ENCODE results near the gene GRB10.

The GRB10 gene

DNA sequence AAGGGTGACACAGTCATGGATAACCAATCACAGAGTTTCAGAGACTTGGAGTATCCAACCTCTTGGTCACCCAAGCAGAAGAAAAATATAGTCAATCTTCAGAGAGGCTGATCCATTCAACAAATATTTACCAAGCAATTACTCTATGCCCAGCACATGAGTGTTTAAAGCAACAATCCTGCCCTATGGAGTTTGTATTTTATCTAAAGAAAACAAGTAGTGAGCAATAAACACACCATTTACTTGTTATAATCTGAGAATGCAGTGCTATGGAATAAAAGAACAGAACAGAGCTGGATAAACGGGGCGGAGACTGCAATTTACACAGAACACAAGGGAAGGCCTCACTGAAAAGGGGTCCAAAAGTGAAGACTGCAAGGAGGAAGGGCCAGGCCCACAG is 63.8 kb downstream of the GRB10 start:
- DNase-seq (ENCODE audit: low spot score), result no peak

DNA sequence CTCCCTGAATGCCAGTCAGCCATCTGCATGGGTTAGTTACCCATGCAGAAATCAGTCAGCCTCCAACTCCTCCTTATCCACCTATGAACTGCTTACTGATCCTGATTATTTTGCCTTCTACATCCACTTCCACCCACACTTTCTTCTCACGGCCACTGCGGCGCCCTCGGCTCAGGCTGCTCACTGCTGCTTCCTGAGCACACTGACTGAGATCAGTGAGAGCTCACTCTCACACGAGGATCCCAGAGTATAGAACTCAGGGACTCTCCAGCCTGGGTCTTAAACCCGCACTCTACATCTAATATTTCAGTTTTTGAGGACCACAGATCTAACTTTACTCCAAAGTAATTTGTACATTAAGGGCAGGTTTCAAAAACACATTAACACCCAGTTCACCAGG is 64.4 kb downstream of the GRB10 start:
- no peak for DNase-seq (ENCODE audit: low spot score)

DNA sequence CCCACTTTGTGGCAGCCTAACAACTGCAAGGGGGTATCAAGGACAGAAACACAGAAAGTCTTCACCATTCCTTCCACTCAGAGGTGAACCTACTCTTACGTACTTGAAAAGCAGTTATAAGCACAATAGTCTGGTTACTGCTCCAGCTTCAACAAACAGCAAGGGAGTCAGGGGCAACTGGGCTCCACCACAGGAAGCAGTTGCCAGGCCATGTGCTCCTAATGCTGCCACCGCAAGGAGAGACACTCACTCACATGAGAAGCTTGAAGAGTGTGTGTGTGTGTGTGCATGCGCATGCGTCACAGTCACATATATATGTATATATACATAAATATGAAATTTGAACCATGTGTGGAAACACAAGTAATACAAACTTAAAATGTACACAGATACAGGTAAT is 65.5 kb downstream of the GRB10 start:
- no peak for DNase-seq (ENCODE audit: low spot score)

DNA sequence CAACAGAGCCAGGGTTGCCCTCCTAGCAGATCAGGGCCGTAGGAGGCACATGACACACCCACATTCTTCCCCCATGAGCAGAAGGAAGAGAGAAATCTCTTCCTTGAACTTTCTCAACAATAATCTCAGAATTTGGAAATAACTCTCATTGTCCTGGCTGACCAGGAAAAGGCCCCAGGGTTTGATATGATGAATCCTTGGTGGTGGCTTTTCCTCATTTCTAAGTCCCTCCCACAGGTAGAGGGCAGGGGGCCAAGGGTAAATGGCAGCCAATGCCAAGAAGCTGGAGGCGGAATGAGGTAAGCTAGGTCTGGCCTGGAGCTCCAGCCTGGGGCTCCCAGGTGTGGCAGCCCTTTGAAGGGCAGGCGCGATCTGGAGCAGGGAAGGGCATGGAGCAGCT is 67.8 kb downstream of the GRB10 start:
- DNase-seq (ENCODE audit: low spot score), result no peak

DNA sequence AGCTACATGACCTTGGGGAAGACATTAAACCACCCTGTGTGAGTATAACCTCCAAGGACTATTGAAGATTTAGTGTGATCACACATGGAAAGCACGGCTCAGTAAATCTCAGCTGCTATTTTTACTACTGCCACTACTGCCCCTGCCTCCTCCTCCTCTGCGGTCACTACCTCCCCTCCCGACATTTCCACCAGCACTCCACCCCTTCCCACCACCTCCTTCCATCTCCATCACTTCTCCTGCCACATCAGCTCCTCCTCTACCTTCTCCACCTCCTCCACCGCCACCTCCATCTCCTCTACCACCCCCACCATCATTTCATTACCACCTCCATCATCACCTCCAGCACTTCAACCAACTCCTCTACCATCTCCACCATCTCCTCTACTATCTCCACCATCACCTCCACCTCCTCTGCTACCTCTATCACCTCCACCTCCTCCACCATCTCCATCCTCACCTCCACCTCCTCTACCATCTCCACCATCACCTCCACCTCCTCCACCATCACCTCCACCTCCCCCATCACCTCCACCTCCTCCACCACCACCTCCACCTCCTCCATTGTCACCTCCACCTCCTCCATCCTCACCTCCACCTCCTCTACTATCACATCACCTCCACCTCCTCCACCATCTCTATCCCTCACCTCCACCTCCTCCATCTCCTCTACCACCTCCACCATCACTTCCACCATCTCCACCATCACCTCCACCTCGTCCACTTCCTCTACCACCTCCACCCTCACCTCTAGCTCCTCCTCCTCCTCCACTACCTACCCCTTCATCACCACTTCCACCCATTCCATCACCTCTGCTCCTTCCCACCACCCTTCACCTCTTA is 69.4 kb downstream of the GRB10 start:
- no peak for DNase-seq (ENCODE audit: low spot score)

DNA sequence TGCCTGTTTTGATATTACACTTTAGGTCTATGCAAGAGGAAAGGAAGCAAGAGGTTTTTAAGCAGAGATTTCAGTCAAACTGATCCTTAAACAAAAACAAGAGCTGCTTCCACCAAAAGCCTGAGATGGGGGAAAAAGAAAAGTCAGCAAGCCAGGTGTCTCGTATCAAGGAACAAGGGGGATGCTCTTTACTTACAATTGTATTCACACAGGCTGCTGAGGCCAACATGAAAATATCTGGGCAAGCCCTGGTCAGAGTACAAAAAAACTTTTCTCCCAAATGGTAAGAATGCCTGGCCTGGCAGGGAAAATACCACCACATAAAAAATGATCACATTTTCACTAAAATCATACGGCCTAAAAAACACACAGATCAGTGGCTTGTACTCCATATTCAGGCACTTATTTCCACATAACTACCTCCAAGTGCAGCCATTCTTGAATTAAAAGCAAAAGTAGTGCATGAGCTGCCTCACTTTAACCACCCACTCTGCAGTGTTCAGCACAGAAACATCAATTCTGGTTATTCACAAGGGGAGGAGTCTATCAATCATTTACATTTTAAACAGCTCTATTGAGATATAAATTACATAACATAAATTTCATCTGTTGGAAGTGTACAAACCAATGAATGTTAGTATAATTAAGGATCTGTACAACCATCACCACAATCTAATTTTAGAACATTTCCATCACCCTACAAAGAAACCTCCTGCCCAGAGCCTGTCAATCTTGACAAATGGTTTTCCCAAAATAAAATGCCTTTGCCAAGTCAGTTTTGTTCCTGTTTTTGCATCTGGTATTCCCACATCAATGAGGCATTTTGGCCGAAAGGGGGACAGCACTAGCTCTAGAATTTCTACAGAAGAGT is 70.2 kb downstream of the GRB10 start:
- no peak for DNase-seq (ENCODE audit: low spot score)

DNA sequence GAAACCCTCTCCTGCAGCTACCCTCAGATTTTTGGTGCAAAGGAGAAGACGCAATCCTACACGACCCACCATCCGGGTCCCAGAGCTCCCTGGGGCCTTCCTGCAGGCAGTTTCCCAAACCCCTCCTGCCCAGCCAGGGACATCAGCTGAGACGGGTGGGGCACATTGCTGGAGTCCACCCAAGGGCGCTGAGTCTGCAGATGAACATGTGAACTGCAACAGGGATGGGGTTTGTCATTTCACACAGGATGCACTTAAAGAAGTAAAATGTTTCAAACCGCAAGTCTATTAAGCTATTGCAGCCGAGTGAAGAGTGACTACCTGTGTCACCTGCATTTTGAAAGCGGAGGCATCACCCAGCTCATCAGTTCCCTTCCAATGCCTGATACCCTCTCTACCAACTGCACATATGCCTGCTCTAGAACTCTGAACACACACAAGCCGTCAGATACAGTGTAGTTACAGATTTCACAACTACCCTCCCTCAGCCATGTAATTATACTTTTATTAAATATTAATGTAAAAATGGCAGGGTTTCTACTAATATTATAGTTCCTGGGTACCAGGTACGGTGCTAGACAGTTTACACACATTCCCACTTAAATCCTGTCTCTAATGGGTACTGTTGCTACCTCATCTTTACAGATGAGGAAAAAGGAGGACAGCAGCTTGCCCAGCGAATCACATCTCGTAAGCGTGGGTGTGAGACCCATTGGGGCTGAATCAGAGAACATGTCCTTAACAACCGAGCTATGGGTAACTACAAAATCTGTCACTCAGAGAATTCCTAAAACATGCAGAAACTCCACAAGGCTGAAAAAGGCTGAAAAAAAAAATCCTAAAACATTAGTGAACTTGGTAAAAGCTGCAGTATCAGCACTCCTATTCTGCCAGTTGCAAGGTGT is 71.2 kb downstream of the GRB10 start:
- no peak for DNase-seq (ENCODE audit: low spot score)

DNA sequence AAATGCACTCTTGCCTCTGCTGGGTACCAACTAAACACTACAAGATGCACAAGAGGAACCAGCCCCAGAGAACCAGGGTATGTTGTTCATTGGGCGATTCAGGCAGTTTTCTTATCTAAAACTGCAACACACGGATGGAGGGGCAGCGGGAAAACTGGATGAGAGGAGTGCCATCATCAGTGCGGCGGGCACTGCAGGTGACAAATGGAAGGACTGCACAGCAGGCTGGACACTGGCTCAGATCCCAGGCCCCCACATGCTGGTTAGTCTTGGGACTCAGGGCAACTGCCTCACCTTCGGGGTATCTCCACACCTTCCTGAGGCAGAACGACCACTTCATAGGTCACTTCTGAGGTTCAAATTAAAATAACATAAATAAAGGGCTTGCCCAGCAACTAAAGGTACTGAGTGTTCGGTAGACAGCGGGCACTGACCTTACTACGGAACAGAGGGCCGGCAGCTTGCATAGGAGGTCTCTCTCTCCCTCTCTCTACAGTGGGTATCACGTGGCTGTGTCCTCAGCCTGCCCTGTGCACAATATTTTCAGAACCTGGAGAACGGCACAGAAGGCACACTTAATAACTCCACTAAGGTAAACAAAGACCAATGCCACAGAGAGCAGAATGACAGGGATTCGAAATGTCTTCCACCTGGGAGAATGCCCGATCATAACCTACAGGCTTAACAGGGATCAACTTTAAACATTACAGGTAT is 72.1 kb downstream of the GRB10 start:
- DNase-seq (ENCODE audit: low spot score), result no peak

DNA sequence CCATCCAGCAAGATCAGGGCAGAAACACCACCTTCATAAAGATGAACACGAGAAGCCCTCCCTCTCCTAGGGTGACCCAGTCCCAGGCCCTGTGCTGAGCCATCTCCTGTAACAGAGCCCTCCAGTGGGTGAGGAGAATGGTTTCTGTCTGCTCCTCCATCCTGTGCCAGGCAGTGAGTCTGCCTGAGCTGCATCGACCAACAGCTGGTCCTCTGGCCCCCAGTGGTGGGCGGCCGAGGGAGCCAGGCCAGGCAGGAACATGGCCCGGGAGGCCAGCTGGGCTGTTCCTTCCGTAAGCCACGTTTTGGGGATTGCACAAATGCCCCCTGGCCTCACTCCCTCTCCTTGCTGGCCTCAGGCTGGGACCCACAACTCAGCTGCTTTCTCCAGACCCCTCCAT is 73.5 kb downstream of the GRB10 start:
- DNase-seq (ENCODE audit: low spot score), result no peak

DNA sequence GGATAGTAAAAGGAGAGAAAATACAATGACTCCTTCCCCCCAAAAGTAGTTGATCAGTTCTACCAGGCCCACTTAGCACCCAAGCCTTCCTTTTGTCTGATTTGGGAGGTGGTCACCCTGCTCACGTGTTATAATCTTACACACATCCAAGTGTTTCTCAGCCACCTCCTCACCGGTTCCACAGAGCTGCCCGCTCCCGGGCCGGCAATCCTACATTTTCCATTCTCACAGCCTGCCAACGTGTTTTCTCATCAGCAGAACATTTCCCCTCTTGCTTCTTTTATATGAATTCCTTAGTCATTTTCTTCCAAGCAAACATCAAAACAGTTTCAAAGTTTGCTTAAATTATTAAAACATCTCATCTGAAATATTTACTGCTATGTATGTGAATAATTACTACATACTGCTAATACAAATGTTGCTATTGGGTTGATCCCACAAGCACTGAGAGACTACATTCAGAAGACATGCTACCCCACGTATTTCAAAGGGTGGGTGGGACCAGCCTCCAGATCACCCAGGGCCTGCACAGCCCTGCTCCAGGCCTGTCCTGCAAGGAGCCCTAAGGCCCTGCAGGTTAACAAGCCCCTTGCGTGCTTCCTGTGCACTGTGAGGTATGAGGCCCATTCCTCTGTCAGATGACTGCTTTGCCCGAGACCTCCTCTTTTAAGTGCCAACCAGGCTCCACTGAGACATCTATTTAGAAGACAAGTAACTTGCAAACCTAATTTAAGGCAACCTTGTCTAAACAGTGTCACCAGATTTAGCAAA is 75.3 kb downstream of the GRB10 start:
- no peak for DNase-seq (ENCODE audit: low spot score)

DNA sequence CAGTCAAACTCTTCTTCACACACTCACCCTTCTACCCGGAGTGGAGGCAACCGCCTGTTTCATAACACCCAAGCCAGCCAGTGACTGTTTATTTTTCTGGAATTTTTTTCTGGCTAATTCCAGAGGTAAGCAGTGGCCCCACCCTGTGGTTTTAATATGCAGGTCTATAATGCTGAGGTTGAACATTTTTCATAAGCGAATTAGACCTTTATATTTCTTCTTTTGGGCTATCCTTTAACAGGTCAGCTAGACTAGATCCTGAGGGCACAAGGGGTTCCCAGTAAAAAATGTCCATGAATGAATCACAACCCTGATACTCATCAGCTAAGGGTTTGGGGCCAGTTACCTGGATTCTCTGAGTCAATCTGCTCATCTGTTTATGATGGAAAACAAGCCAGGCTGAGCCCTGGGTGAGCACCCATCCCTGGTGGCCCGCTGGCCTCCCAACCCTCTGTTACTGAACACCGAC is 76.2 kb downstream of the GRB10 start:
- no peak for DNase-seq (ENCODE audit: low spot score)

DNA sequence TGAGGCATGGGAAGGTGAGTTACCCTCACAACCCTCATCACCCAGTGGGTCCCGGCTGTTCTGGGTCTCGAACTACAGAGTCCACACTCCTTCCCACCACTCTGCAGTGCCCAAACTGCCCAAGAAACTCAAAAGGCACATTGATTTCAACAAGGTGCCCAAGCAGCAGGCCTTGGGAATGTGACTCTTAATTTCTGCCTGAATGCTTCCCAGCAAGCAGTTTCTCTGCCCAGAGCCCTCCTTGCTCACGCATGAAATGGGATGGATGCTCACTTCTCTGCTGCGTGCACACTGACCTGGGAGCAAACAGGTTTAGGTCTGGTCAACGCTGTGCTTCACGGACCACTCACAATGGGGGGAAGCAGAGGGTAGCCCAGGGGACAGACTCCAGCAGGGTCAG is 77.9 kb downstream of the GRB10 start:
- no peak for DNase-seq (ENCODE audit: low spot score)

DNA sequence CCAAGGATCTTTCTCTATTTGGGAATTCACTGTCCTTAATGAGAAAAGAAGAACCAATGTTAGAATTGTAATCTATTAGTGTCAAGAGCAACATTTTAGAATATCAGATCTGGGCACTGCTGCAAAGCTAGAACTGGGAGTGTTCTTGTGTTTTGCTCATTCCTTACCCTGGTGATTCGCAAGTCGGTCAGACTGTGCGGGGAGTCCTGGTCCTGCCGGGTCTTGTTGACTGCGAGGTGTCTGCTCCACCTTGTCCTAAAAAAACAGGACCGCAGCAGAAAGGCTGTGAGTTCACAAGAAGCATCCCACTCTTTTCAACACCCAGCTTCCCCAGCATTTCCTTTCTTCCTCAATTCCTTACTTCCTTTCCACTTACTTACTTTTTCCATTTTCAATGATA is 79.0 kb downstream of the GRB10 start:
- no peak for DNase-seq (ENCODE audit: low spot score)

DNA sequence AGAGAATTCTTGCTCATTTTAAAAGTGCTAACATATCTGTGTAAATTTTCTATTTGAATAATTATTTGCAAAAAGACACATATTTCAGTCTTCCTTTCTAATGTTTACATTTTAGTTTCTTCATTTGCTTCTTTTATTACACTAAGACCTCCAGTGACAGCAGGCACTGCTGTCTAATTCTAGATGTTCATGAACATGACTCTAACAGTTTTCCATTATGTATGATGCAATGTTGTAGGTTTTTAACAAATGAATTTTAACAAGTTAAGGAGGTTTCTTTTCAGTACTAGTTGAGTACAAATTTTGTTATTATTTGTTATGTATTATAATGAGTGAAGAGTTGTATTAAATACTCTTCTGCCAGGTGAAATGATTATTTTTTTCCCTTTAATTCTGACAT is 83.6 kb downstream of the GRB10 start:
- no peak for DNase-seq (ENCODE audit: low spot score)

DNA sequence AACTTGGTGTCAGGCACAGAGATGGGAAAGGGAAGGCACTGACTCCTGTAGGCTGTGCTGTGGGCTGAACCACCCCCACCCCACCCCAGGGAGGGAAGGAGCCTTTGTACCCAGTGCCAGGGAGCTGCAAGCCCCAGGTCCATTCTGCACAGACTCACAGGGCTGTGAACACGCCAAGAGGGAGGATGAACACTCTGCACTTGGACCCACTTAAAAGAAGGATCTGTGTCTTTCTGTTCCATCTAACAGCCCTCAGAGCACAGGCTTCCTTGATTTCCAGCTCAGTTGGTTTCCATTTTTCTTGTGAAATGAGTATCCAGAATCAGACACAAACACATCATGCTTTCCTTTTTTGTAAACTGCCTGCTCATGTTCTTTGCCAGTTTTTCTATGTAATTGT is 84.9 kb downstream of the GRB10 start:
- peak; percentile 62 for DNase-seq (ENCODE audit: low spot score)

DNA sequence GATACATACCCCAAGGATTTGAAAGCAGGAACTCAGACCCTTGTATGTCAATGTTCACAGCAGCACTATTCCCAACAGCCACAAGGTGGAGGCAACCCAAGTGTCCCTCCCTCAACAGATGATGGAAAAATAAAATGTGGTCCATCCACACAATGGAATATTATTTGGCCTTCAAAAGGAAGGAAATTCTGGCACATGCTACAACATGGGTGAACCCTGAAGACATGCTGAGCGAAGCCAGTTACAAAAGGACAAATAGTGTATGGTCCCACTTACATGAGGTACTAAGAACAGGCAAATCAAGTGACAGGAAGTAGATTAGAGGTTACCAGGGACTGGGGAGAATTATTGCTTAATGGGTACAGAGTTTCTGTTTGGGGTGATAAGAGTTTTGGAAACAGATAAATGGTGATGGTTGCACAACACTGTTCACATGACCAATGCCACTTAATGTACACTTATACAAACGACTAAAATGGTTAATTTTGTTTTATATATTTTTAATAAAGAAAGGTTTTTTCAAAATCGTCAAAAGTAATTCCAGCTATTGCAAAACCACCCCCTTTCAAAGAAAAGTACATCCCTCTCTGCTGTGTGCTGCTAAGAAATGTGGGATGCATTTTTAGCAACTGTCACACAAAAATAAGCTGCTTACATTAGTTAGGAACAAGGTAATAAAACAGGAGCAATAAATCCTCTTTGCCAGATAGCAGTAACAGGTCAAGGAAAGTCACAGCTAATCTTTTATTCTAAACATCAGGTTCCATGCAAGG is 85.7 kb downstream of the GRB10 start:
- DNase-seq (ENCODE audit: low spot score), result no peak

DNA sequence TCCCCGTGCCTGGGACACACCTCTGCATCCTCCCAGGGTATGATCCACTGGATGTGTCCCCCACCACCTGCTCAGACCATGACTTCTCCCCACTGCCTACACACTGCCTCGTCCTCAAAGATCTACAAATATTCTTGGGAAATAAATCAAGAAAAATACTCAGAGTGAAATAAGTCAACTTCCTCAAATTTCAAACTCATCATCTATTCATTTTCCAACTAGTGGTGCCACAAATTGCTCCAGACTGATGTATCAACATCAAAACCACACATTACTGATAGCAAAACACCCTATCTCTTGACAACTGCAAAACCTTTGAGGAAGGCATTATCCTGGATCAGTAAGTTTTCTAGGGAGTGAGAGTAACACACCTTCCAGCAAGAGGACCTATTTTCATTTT is 87.7 kb downstream of the GRB10 start:
- DNase-seq (ENCODE audit: low spot score), result no peak

DNA sequence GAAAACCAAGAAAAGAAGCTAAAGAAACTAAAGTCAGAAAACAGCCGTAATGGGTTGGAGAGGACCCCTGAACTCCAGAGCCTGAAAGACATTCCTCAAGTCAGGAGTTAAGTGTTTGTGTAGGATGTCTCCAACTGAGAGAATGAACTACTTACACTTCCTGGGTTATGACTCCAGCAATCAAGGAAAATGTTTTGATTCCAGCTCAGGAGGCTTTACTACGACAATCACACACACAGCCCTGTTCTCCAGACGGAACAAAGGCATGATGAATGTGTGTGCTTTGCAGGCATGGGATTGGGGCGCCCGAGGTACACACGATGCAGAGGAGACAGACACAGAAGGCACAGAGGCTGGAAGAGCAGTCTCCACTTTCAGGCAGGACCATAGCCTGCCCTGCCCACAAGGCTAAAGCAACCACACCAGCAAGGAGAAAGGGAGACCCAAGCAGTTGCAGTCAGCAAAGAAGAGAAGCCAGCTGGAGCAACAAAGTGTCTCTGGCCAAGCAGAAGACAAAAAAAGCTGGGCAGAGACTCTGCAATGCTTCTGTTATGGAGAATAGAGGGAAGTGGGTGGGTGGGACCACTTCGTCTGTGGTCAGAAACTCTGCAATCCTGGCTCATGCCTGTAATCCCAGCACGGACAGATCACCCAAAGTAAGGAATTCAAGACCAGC is 89.1 kb downstream of the GRB10 start:
- no peak for DNase-seq (ENCODE audit: low spot score)

DNA sequence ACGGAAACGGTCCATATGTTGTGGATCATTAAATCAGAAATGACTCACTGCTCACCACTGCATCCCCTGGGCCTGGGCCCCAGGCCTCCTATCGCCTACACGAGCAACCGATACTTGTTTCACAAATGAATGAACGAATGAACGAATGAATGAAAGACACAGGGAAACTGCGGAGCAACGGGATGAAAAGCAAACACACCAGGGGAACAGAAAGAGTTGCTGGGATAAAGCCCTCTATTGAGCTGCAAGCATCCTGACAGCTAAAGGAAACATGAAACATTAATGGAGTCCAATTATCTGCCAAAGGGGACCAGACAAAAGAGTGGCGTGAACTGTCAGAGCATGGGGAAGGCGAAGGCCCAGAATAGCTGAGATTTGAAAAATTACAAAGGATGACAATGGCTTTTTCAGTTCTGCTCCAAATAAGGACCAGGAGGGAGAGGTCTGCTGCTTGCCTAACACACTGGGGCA is 92.1 kb downstream of the GRB10 start:
- DNase-seq (ENCODE audit: low spot score), result peak; percentile 85

All from globus pallidus (tissue), 1 donor.